ENCODE data around the gene IQCF6. TPM values are rescaled to one million over a fixed set of nuclear protein-coding genes. Genes with fewer than 3 reads are reported as not detected.
A peak's percentile ranks its signal among the peaks of the same experiment; 100 is the strongest.

Gene IQCF6
- total and polyA plus RNA-seq, 2 of the 13 experiments (the other 11 are each of a cell fraction or from before 2014, with no cell fraction given): not detected

DNA sequence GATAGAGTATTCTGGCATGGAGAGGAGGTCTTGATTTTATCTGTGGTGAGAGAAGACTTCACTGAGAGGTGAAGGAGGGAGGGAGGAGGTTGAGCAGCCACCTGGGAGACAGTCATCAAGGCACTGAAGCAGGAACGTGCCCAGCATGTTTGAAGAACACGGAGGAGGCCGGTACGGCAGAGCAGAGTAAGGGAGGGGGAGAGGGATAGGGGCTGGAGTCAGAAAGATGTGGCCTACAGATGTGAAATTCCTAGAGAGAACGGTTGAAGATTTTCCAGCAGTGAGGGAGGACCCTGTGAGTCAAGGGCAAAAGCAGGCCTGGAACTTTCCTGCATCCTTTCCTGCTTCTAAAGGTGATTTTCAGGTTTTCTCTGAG is 21.7 kb upstream of the IQCF6 start:
- H3K9me3 ChIP-seq (ENCODE audit: low read length): no peaks in the 10 kb centered on the region
- no peak overlapping the region for H3K4me2 ChIP-seq (ENCODE audit: low read depth, low read length)
- DNase-seq (ENCODE audit: low spot score): no peak
- CTCF ChIA-PET (ENCODE audit: low intra/inter-chr PET ratio, low total read pairs): no interaction called here
- in situ Hi-C loops (cut with HindIII; ENCODE audit: extremely low pct_ligation_motif_present, low pct_unique_long_range_greater_than_20kb) (no loop called here), intact Hi-C loops (cut with micrococcal nuclease; ENCODE audit: unreplicated experiment) (loop anchor here (1.0 kb wide), 1 partner anchor 81 kb away; no protein-coding TSS in a partner anchor)
- H3K9ac ChIP-seq (ENCODE audit: insufficient read depth, low read depth, low read length): no peak overlapping the region
- WGBS (ENCODE audit: low lambda C conversion rate): 3% methylated on average over 5 of the region's 5 CpGs
- H3K4me3 ChIP-seq (replicated peaks in 1 of 3; ENCODE audit: insufficient read depth in 1 of 3, low read depth in 2 of 3, low read length in 3 of 3): no peak overlapping the region
- H3K79me2 ChIP-seq (ENCODE audit: insufficient read depth, low read length): no peaks in the 10 kb centered on the region
- H3K27ac ChIP-seq (ENCODE audit: extremely low read length, insufficient read depth, low read length): no peak overlapping the region
- H3K4me1 ChIP-seq (ENCODE audit: insufficient read depth, low read length): no peaks in the 10 kb centered on the region
- peaks cover 2 to 25% of the 10 kb centered on the region in 2 experiments; a peak in 4 of 5 replicates for H3K27me3 ChIP-seq (ENCODE audit: control insufficient read depth in 1 of 2, insufficient read depth in 2 of 2, low read length in 2 of 2)
- H2AFZ ChIP-seq (ENCODE audit: low read length): no peak overlapping the region
- no peak for ATAC-seq
- H3K36me3 ChIP-seq (replicated peaks in 1 of 2; ENCODE audit: control insufficient read depth in 1 of 2, insufficient read depth in 2 of 2, low read length in 2 of 2): no peaks in the 10 kb centered on the region
- no peak for TF ChIP-seq ARNT2 (CRISPR knock-in tag; IDR thresholded peaks at IDR 0.05; ENCODE audit: low read depth)
- TF ChIP-seq, protein P1, sequence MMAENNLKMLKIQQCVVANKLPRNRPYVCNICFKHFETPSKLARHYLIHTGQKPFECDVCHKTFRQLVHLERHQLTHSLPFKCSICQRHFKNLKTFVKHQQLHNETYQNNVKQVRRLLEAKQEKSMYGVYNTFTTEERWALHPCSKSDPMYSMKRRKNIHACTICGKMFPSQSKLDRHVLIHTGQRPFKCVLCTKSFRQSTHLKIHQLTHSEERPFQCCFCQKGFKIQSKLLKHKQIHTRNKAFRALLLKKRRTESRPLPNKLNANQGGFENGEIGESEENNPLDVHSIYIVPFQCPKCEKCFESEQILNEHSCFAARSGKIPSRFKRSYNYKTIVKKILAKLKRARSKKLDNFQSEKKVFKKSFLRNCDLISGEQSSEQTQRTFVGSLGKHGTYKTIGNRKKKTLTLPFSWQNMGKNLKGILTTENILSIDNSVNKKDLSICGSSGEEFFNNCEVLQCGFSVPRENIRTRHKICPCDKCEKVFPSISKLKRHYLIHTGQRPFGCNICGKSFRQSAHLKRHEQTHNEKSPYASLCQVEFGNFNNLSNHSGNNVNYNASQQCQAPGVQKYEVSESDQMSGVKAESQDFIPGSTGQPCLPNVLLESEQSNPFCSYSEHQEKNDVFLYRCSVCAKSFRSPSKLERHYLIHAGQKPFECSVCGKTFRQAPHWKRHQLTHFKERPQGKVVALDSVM (CRISPR knock-in tag; IDR thresholded peaks at IDR 0.05): no peak
- POLR2A ChIA-PET: no interaction called here
- no TSS peak for BruUV-seq (replicated peaks)
- no peaks in the 10 kb centered on the region for H4K20me1 ChIP-seq (ENCODE audit: insufficient read depth, low read length)
- FAIRE-seq: no peak

DNA sequence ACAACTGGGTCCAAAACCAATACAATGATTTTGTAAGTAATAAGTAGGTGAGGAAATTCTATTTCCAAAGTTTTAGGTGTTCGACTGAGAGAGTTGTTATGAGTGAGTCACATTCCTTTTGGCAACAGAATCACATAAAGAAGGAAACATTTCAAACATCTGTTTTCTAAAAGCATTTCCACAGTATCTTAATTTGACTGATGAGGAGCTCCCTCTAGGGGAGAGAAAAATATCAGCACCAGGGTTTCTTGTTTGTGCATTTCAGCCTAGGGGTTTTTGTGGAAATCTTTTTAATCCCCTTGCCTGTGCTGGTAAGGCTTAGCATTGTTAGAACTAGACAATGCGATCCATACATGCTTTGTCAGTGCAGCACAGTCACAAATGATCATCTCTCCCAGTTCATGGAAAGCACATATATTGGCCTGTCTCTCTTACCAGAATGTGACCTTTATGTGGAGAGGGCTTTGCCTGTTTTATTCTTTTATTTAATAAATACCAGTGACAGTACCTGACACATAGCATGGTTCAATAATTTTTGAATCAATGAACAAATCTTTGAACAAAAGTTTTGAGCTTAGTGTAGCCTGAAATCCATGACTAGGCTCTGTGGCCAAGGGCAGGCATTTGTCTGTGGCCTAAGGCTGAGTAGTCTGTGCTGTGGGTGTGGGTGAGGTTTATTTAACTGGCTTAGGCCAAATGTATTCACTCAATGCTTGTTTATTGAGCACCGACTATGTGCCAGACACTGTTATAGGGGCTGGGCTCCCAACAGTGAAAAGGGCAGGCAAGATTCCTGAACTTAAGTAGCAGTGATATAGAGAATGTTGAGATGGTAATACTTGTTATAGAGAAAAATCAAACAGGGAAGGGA is 21.1 kb upstream of the IQCF6 start:
- Histone ChIP-seq H4K20me1 (ENCODE audit: insufficient read depth, low read length) (no peaks in the 10 kb centered on the region), H3K9ac (ENCODE audit: insufficient read depth, low read depth, low read length) (no peak overlapping the region), H3K4me2 (ENCODE audit: low read depth, low read length) (no peak overlapping the region), H3K27ac (ENCODE audit: extremely low read length, insufficient read depth, low read length) (no peak overlapping the region), H3K79me2 (ENCODE audit: insufficient read depth, low read length) (no peaks in the 10 kb centered on the region), H3K4me1 (ENCODE audit: insufficient read depth, low read length) (no peaks in the 10 kb centered on the region), H2AFZ (ENCODE audit: low read length) (no peak overlapping the region), H3K4me3 (replicated peaks in 1 of 3; ENCODE audit: insufficient read depth in 1 of 3, low read depth in 2 of 3, low read length in 3 of 3) (no peak overlapping the region), H3K27me3 (ENCODE audit: control insufficient read depth in 1 of 2, insufficient read depth in 2 of 2, low read length in 2 of 2) (peaks cover 2 to 21% of the 10 kb centered on the region in 2 experiments; a peak in 3 of 5 replicates), H3K36me3 (replicated peaks in 1 of 2; ENCODE audit: control insufficient read depth in 1 of 2, insufficient read depth in 2 of 2, low read length in 2 of 2) (no peaks in the 10 kb centered on the region), H3K9me3 (ENCODE audit: low read length) (no peaks in the 10 kb centered on the region)
- DNase-seq (ENCODE audit: low spot score): peak; percentile 49
- intact Hi-C loops (cut with micrococcal nuclease; ENCODE audit: unreplicated experiment): loop anchor here (1.0 kb wide), 1 partner anchor 81 kb away; no protein-coding TSS in a partner anchor
- ChIA-PET CTCF (ENCODE audit: low intra/inter-chr PET ratio, low total read pairs) (interaction anchor here (1.1 kb wide), 2 partner anchors 81 to 90 kb away, joined by 4 to 5 read pairs; no protein-coding TSS in a partner anchor), POLR2A (no interaction called here)
- in situ Hi-C loops (cut with HindIII; ENCODE audit: extremely low pct_ligation_motif_present, low pct_unique_long_range_greater_than_20kb): loop anchor here (5.0 kb wide), 1 partner anchor 88 kb away; no protein-coding TSS in a partner anchor
- 0% methylated on average over 3 of the region's 3 CpGs for WGBS (ENCODE audit: low lambda C conversion rate)
- ATAC-seq: 0 out of 3 replicates have a peak, but pooled peaks have one; percentile 33
- BruUV-seq (replicated peaks): no TSS peak
- peak; percentile 59 for FAIRE-seq
- TF ChIP-seq, protein P2, sequence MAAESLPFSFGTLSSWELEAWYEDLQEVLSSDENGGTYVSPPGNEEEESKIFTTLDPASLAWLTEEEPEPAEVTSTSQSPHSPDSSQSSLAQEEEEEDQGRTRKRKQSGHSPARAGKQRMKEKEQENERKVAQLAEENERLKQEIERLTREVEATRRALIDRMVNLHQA (CRISPR knock-in tag; IDR thresholded peaks at IDR 0.05): no peak
- TF ChIP-seq, protein P3, sequence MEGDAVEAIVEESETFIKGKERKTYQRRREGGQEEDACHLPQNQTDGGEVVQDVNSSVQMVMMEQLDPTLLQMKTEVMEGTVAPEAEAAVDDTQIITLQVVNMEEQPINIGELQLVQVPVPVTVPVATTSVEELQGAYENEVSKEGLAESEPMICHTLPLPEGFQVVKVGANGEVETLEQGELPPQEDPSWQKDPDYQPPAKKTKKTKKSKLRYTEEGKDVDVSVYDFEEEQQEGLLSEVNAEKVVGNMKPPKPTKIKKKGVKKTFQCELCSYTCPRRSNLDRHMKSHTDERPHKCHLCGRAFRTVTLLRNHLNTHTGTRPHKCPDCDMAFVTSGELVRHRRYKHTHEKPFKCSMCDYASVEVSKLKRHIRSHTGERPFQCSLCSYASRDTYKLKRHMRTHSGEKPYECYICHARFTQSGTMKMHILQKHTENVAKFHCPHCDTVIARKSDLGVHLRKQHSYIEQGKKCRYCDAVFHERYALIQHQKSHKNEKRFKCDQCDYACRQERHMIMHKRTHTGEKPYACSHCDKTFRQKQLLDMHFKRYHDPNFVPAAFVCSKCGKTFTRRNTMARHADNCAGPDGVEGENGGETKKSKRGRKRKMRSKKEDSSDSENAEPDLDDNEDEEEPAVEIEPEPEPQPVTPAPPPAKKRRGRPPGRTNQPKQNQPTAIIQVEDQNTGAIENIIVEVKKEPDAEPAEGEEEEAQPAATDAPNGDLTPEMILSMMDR (CRISPR knock-in tag; IDR thresholded peaks at IDR 0.05): peak; percentile 68
- TF ChIP-seq FOXJ3 (CRISPR knock-in tag; IDR thresholded peaks at IDR 0.05; ENCODE audit: borderline replicate concordance) (no peak), RAD21 (CRISPR knock-in tag; IDR thresholded peaks at IDR 0.05) (peak; percentile 33; the same call in 1 of the 2 replicates), SALL2 (CRISPR knock-in tag; IDR thresholded peaks at IDR 0.05) (no peak), STAG1 (CRISPR knock-in tag; IDR thresholded peaks at IDR 0.05) (peak; percentile 56), SP1 (IDR thresholded peaks at IDR 0.05) (no peak), SP1 (CRISPR knock-in tag; IDR thresholded peaks at IDR 0.05) (no peak), ZNF430 (CRISPR knock-in tag; IDR thresholded peaks at IDR 0.05) (no peak), TP53 (CRISPR knock-in tag; conservative IDR thresholded peaks at IDR 0.05) (no peak), ZNF703 (CRISPR knock-in tag; IDR thresholded peaks at IDR 0.05; ENCODE audit: borderline replicate concordance) (no peak), MTF2 (CRISPR knock-in tag; IDR thresholded peaks at IDR 0.05; ENCODE audit: borderline replicate concordance) (no peak)
